Liver (tissue), 9 donors: Measurements from ENCODE around the gene SOX6. TPM values are rescaled to one million over a fixed set of nuclear protein-coding genes. Genes with fewer than 3 reads are reported as not detected.

ENCODE experiments used
- DNase-seq: peaks from one replicate; pipeline ENCODE4 v3.0.0-alpha.2; 2017; ENCODE audit warnings: low spot score
- H3K27ac ChIP-seq, 2 donors: one replicate each; pipeline ENCODE4 v1.7.0; 2013; ENCODE audit warnings: inconsistent platforms in 2 of 2, low read length in 2 of 2, control low read depth in 1 of 2, low read depth in 1 of 2, mild to moderate bottlenecking in 1 of 2
- H3K27me3 ChIP-seq, 4 donors: one replicate each; pipeline versions ENCODE4 v1.6.1 to v1.7.0; 2013; ENCODE audit warnings: low read length in 3 of 4, inconsistent platforms in 1 of 4, mild to moderate bottlenecking in 1 of 4, moderate library complexity in 1 of 4; ENCODE audit not compliant: control insufficient read depth in 4 of 4, insufficient read depth in 4 of 4
- H3K36me3 ChIP-seq, 4 donors: one replicate each; pipeline versions ENCODE4 v1.6.1 to v1.7.0; 2013; ENCODE audit warnings: low read length in 3 of 4, mild to moderate bottlenecking in 3 of 4, low read depth in 1 of 4, moderate library complexity in 1 of 4; ENCODE audit not compliant: control insufficient read depth in 4 of 4, insufficient read depth in 3 of 4
- H3K4me1 ChIP-seq, 4 donors: one replicate each; pipeline versions ENCODE4 v1.6.1 to v1.7.0; 2013; ENCODE audit warnings: low read length in 3 of 4, mild to moderate bottlenecking in 3 of 4, moderate library complexity in 1 of 4; ENCODE audit not compliant: control insufficient read depth in 4 of 4, insufficient read depth in 4 of 4
- H3K4me3 ChIP-seq, 3 donors: one replicate each; pipeline versions ENCODE4 v1.6.1 to v1.7.0; 2013; ENCODE audit warnings: low read length in 3 of 3, control low read depth in 1 of 3, low read depth in 1 of 3, mild to moderate bottlenecking in 1 of 3
- H3K9ac ChIP-seq, 2 donors: one replicate each; pipeline ENCODE4 v1.7.0; 2013; ENCODE audit warnings: low read length in 2 of 2, mild to moderate bottlenecking in 2 of 2, moderate library complexity in 2 of 2, control low read depth in 1 of 2, low read depth in 1 of 2
- H3K9me3 ChIP-seq, 4 donors: one replicate each; pipeline versions ENCODE4 v1.6.1 to v1.7.0; 2013; ENCODE audit warnings: low read length in 3 of 4; ENCODE audit not compliant: control insufficient read depth in 4 of 4
- EGR1 ChIP-seq, 2 donors: IDR thresholded peaks; 2 replicates each; pipeline ENCODE4 v1.6.1; 2016 to 2018; ENCODE audit warnings: antibody characterized with exemption in 2 of 2, low read depth in 2 of 2
- FOXA1 ChIP-seq: IDR thresholded peaks from 2 replicates; pipeline ENCODE4 v1.6.1; 2016; ENCODE audit warnings: antibody characterized with exemption
- FOXA2 ChIP-seq: IDR thresholded peaks from 2 replicates; pipeline ENCODE4 v1.6.1; 2016; ENCODE audit warnings: antibody characterized with exemption
- GABPA ChIP-seq, 2 donors: IDR thresholded peaks in 1 of 2; conservative IDR thresholded peaks in 1 of 2; 2 replicates each; pipeline ENCODE4 v1.6.1; 2016; ENCODE audit warnings: antibody characterized with exemption in 2 of 2, mild to moderate bottlenecking in 1 of 2, moderate library complexity in 1 of 2
- HNF4A ChIP-seq, 2 donors: conservative IDR thresholded peaks; 2 replicates each; pipeline ENCODE4 v1.6.1; 2016; ENCODE audit warnings: antibody characterized with exemption in 2 of 2, mild to moderate bottlenecking in 2 of 2
- HNF4G ChIP-seq: IDR thresholded peaks from 2 replicates; pipeline ENCODE4 v1.6.1; 2016; ENCODE audit warnings: antibody characterized with exemption
- JUND ChIP-seq, 2 donors: IDR thresholded peaks; 2 replicates each; pipeline ENCODE4 v1.6.1; 2016; ENCODE audit warnings: antibody characterized with exemption in 2 of 2
- MAX ChIP-seq: IDR thresholded peaks from 2 replicates; pipeline ENCODE4 v1.6.1; 2016; ENCODE audit warnings: antibody characterized with exemption
- NR2F2 ChIP-seq: IDR thresholded peaks from 2 replicates; pipeline ENCODE4 v1.6.1; 2016; ENCODE audit warnings: antibody characterized with exemption
- RAD21 ChIP-seq, 2 donors: IDR thresholded peaks; 2 replicates each; pipeline ENCODE4 v1.6.1; 2016; ENCODE audit warnings: antibody characterized with exemption in 2 of 2, mild to moderate bottlenecking in 2 of 2
- RXRA ChIP-seq, 2 donors: IDR thresholded peaks; 2 replicates each; pipeline ENCODE4 v1.6.1; 2017 to 2018; ENCODE audit warnings: antibody characterized with exemption in 2 of 2, mild to moderate bottlenecking in 1 of 2
- SP1 ChIP-seq: IDR thresholded peaks from 2 replicates; pipeline ENCODE4 v1.6.1; 2018; ENCODE audit warnings: antibody characterized with exemption, mild to moderate bottlenecking
- TAF1 ChIP-seq: conservative IDR thresholded peaks from 2 replicates; pipeline ENCODE4 v1.6.1; 2016; ENCODE audit warnings: antibody characterized with exemption, mild to moderate bottlenecking
- YY1 ChIP-seq: IDR thresholded peaks from 2 replicates; pipeline ENCODE4 v1.6.1; 2016; ENCODE audit warnings: antibody characterized with exemption, mild to moderate bottlenecking
- WGBS: extraction: QIAGEN DNeasy Blood & Tissue Kit; methylation state at CpG from one replicate; pipeline ENCODE4 v1.1.7; 2013; 5-methylcytosine and 5-hydroxymethylcytosine counted together
- polyA plus RNA-seq, 2 donors: library from polyadenylated mRNA; stranded (reverse) in 1 of 2; unstranded in 1 of 2; fragments of 200-250 nt in 1 of 2; fragments of >200 nt in 1 of 2; fragmentation: Nextera tagmentation in 1 of 2; extraction: Ambion mirVana in 1 of 2; gene quantifications; one replicate each; pipeline versions ENCODE4 v1.2.1 to v1.2.3, GENCODE V29; 2013 to 2015
- total RNA-seq, 2 donors: library from RNA; depleted of rRNA; stranded (reverse); fragments of >200 nt; gene quantifications; one replicate each; pipeline ENCODE4 v1.2.3, GENCODE V29; 2014
- TF ChIP-seq, protein P1 (sequence below): IDR thresholded peaks from 2 replicates; pipeline ENCODE4 v1.6.1; 2016; ENCODE audit warnings: antibody characterized with exemption, mild to moderate bottlenecking
- TF ChIP-seq, protein P2 (sequence below): fragments of 150-350 bp; IDR thresholded peaks from 2 replicates; pipeline ENCODE4 v1.5.1; 2017; ENCODE audit warnings: improper control_type of control experiment, low read depth, low read length; ENCODE audit not compliant: missing input control
- TF ChIP-seq, protein P3 (sequence below): IDR thresholded peaks from 2 replicates; pipeline ENCODE4 v1.6.1; 2016; ENCODE audit warnings: antibody characterized with exemption
- TF ChIP-seq, protein P4 (sequence below): IDR thresholded peaks from 2 replicates; pipeline ENCODE4 v1.6.1; 2016; ENCODE audit warnings: antibody characterized with exemption
- donor health status: healthy.
- donor health status: healthy.
- donor health status: healthy.
- donor health status: healthy.
- donor health status: healthy.

The SOX6 gene
- total and polyA plus RNA-seq, 4 donors: 2.4 to 111 (median 14.8) TPM

GRCh38 chr11:15937601-15938120, 418.7 kb downstream of the SOX6 start:
- Histone ChIP-seq H3K27me3 (no peaks in the 10 kb centered on the region), H3K9me3 (no peaks in the 10 kb centered on the region), H3K4me3 (no peak overlapping the region), H3K36me3 (no peaks in the 10 kb centered on the region), H3K27ac (no peak overlapping the region), H3K9ac (no peak overlapping the region), H3K4me1 (peaks cover 0 to 3% (median 0%) of the 10 kb centered on the region in 4 donors)
- TF ChIP-seq MAX (no peak), RXRA (IDR thresholded peaks at IDR 0.05) (no peak), HNF4G (no peak), FOXA1 (no peak), EGR1 (IDR thresholded peaks at IDR 0.05; ENCODE audit: low read depth in 2 of 2) (no peak), SP1 (no peak), FOXA2 (no peak), JUND (IDR thresholded peaks at IDR 0.05) (no peak), YY1 (no peak), HNF4A (conservative IDR thresholded peaks at IDR 0.05) (no peak), TAF1 (no peak), GABPA (IDR thresholded peaks at IDR 0.05 in 1 of 2, conservative IDR thresholded peaks at IDR 0.05 in 1 of 2) (no peak), RAD21 (IDR thresholded peaks at IDR 0.05) (no peak), NR2F2 (no peak)
- TF ChIP-seq, protein P1, sequence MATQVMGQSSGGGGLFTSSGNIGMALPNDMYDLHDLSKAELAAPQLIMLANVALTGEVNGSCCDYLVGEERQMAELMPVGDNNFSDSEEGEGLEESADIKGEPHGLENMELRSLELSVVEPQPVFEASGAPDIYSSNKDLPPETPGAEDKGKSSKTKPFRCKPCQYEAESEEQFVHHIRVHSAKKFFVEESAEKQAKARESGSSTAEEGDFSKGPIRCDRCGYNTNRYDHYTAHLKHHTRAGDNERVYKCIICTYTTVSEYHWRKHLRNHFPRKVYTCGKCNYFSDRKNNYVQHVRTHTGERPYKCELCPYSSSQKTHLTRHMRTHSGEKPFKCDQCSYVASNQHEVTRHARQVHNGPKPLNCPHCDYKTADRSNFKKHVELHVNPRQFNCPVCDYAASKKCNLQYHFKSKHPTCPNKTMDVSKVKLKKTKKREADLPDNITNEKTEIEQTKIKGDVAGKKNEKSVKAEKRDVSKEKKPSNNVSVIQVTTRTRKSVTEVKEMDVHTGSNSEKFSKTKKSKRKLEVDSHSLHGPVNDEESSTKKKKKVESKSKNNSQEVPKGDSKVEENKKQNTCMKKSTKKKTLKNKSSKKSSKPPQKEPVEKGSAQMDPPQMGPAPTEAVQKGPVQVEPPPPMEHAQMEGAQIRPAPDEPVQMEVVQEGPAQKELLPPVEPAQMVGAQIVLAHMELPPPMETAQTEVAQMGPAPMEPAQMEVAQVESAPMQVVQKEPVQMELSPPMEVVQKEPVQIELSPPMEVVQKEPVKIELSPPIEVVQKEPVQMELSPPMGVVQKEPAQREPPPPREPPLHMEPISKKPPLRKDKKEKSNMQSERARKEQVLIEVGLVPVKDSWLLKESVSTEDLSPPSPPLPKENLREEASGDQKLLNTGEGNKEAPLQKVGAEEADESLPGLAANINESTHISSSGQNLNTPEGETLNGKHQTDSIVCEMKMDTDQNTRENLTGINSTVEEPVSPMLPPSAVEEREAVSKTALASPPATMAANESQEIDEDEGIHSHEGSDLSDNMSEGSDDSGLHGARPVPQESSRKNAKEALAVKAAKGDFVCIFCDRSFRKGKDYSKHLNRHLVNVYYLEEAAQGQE: no peak
- TF ChIP-seq, protein P2, sequence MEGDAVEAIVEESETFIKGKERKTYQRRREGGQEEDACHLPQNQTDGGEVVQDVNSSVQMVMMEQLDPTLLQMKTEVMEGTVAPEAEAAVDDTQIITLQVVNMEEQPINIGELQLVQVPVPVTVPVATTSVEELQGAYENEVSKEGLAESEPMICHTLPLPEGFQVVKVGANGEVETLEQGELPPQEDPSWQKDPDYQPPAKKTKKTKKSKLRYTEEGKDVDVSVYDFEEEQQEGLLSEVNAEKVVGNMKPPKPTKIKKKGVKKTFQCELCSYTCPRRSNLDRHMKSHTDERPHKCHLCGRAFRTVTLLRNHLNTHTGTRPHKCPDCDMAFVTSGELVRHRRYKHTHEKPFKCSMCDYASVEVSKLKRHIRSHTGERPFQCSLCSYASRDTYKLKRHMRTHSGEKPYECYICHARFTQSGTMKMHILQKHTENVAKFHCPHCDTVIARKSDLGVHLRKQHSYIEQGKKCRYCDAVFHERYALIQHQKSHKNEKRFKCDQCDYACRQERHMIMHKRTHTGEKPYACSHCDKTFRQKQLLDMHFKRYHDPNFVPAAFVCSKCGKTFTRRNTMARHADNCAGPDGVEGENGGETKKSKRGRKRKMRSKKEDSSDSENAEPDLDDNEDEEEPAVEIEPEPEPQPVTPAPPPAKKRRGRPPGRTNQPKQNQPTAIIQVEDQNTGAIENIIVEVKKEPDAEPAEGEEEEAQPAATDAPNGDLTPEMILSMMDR: no peak
- TF ChIP-seq, protein P3, sequence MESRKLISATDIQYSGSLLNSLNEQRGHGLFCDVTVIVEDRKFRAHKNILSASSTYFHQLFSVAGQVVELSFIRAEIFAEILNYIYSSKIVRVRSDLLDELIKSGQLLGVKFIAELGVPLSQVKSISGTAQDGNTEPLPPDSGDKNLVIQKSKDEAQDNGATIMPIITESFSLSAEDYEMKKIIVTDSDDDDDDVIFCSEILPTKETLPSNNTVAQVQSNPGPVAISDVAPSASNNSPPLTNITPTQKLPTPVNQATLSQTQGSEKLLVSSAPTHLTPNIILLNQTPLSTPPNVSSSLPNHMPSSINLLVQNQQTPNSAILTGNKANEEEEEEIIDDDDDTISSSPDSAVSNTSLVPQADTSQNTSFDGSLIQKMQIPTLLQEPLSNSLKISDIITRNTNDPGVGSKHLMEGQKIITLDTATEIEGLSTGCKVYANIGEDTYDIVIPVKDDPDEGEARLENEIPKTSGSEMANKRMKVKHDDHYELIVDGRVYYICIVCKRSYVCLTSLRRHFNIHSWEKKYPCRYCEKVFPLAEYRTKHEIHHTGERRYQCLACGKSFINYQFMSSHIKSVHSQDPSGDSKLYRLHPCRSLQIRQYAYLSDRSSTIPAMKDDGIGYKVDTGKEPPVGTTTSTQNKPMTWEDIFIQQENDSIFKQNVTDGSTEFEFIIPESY: no peak
- TF ChIP-seq, protein P4, sequence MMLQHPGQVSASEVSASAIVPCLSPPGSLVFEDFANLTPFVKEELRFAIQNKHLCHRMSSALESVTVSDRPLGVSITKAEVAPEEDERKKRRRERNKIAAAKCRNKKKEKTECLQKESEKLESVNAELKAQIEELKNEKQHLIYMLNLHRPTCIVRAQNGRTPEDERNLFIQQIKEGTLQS: no peak
- WGBS: 94% methylated on average over 12 of the region's 12 CpGs
- no peak for DNase-seq
